ENCODE results near the gene TSEN54.

- TF ChIP-seq POLR2AphosphoS5 (IDR thresholded peaks at IDR 0.05; ENCODE audit: borderline replicate concordance, low read depth, low read length) (no peak), EZH2 (IDR thresholded peaks at IDR 0.05) (no peak), FOXP2 (optimal IDR thresholded peaks at IDR 0.05; ENCODE audit: control extremely low read depth, extremely low read length, insufficient read depth) (no peak)
These were observed 2.7 kb upstream of the TSEN54 start for GRCh38 chr17:75513641-75514000.

All from SK-N-MC (cell line).